HG02885 (cell line): ENCODE results near the gene PARVB.
"Not testable (repeated sequence)": the region's sequence is repeated elsewhere in the genome, so short reads cannot be mapped to it uniquely, and the experiment has no call there.

ENCODE experiments used
- ATAC-seq: cut with Tn5 transposase; IDR thresholded peaks from one replicate; pipeline ENCODE4 v1.9.1; 2021; ENCODE audit warnings: mild to moderate bottlenecking; ENCODE audit not compliant: unreplicated experiment, poor library complexity

PARVB gene

GRCh38 chr22:43996170-43996980 lies 27.7 kb upstream of the PARVB start:
- ATAC-seq = no peak

- ATAC-seq = no peak
These were observed 27.2 kb upstream of the PARVB start for GRCh38 chr22:43996981-43997265.

GRCh38 chr22:43998679-43999264 lies 25.3 kb upstream of the PARVB start:
- no peak for ATAC-seq

DNA sequence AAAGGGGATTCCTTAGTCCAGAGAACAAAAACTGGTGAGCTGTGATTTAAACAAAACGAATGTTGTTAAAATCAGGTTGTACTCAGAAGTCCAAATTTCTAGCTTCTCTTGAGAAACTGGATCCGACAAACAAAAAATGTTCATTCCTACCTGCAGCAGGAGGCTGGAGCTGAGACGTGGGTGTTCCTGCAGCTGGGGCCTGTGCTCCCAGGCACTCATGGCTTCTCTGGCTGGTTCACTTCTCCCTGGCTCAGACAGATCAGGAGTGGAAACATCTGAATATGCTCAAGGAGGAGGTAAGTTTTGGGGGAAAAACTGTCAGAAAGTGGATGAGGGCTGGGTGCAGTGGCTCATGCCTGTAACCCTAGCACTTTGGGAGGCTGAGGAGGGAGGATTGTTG lies 24.7 kb upstream of the PARVB start:
- no peak for ATAC-seq

GRCh38 chr22:44000123-44000522 lies 24.0 kb upstream of the PARVB start:
- ATAC-seq = no peak

DNA sequence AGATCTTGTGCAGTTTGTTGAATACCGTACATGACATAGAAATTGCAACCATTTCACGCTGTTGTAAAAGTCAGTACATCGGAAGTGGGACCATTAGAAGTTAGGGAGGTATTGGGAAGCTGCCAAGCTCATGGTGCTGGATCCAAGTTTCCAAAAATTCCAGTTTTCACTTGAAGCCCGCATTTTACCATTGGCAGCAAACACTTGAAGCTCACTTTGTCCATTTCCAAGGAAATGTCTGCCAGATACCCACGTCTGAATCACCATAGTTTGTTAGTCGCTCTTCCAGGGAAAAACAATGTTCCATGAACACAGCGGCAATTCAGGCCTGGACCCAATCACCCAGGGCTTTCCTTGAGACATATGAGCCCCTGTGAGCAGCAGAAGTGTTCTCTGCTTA lies 22.6 kb upstream of the PARVB start:
- no peak for ATAC-seq

- no peak for ATAC-seq
These were observed 21.8 kb upstream of the PARVB start for GRCh38 chr22:44002324-44002723.

- ATAC-seq = no peak
These were observed 21.1 kb upstream of the PARVB start for GRCh38 chr22:44002997-44003396.

GRCh38 chr22:44003405-44004103 lies 20.5 kb upstream of the PARVB start:
- ATAC-seq = no peak

GRCh38 chr22:44004104-44004460 lies 20.0 kb upstream of the PARVB start:
- ATAC-seq = no peak

DNA sequence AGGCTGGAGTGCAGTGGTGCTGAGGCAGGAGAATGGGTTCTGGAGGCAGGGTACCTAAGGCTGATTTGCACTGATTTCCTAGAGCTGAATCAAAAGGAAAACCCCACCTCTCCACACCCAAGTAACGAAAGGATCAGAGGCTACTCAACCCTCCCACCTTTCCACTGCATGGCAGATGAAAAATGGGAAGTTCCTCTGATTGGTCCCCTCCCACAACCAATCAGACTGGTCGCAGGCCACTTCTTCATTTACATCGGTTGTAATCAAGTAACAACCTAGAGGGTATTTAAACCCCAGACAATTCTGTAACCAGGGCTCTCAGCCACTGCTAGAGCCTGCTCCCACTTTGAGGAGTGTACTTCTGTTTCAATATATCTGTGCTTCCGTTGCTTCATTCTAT lies 18.6 kb upstream of the PARVB start:
- ATAC-seq = no peak

DNA sequence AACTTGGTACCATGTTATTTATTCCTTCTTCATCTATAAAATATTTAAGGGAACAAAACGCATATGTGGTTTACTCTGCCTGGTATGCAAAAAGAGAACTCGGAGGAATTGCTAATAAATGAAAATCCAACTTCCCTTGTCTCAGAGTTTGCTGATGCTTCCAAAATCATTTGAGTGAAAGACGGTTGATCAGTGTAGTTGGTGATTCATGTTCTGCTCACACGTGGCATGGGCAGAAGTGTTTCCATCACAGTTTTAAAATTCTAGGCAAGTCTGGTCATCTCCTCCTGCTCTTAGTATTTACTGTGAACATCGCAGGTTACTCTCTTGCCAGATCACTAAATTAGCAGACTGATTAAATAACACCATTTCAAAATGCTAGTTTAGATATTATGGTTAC lies 11.9 kb upstream of the PARVB start:
- no peak for ATAC-seq

GRCh38 chr22:44012591-44012990 lies 11.5 kb upstream of the PARVB start:
- ATAC-seq = no peak

DNA sequence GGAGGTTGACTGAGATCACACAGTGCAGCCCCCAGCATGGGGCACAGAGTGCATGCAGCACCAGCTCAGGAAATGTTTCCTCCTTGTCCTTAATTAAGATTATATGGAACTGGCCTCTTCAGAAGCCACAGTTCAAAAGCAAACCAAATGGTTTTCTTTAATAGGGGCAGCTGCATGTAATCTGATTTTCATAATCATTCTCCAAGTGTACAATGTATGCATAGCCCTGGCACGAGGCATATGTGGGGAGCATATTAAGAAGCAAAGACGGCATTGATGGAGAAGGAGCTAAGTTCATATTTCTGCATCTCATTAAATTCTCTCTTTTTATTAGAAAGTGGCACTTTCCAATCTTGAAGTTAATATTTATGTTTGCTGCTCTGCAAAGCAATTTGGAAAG lies 9.9 kb upstream of the PARVB start:
- no peak for ATAC-seq

DNA sequence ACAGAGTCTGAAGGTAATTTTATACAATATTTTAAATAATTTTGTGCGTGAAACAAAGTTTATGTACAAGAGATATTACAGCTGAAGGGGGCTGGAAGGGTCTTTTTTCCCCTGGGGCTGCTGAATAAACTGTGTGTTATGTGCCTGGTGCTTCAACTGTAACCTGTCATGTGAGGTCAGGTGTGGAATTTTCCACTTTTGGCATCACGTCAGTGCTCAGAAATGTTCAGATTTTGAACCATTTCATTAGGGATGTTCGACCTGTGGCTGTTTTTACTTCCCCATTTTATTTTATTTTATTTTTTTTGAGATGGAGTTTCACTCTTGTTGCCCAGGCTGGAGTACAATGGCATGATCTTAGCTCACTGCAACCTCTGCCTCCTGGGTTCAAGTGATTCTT lies 7.5 kb upstream of the PARVB start:
- not testable (repeated sequence) for ATAC-seq

GRCh38 chr22:44018594-44018993 lies 5.5 kb upstream of the PARVB start:
- ATAC-seq = no peak

GRCh38 chr22:44019416-44019815 lies 4.7 kb upstream of the PARVB start:
- no peak for ATAC-seq

- no peak for ATAC-seq
These were observed 4.3 kb upstream of the PARVB start for GRCh38 chr22:44019846-44020245.

DNA sequence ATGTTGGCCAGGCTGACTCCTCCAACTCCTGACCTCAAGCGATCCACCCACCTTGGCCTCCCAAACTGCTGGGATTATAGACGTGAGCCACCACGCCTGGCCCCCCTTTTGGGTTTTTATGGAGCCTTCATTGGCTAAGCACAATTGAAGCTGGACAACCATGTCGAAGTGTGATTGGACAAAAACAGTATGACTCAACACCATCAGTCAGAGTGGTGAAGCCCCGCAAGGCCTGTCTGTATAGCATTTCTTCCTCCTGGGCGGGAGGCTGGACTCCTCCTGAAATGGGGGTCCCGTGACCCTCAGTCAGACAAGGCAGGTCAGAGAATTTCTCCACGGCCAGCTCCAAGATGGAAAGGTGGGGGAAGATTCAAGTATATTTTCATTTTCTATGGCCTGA lies 3.1 kb upstream of the PARVB start:
- ATAC-seq = no peak

GRCh38 chr22:44023404-44024287 lies 456 bp upstream of the PARVB start:
- peak; percentile 31 for ATAC-seq
